HG02678 (cell line): ENCODE measurements around the gene A1BG.

Experiments used
- ATAC-seq: cut with Tn5 transposase; IDR thresholded peaks from one replicate; pipeline ENCODE4 v1.9.1; 2021; ENCODE audit warnings: mild to moderate bottlenecking, moderate library complexity; ENCODE audit not compliant: unreplicated experiment

Gene A1BG

DNA sequence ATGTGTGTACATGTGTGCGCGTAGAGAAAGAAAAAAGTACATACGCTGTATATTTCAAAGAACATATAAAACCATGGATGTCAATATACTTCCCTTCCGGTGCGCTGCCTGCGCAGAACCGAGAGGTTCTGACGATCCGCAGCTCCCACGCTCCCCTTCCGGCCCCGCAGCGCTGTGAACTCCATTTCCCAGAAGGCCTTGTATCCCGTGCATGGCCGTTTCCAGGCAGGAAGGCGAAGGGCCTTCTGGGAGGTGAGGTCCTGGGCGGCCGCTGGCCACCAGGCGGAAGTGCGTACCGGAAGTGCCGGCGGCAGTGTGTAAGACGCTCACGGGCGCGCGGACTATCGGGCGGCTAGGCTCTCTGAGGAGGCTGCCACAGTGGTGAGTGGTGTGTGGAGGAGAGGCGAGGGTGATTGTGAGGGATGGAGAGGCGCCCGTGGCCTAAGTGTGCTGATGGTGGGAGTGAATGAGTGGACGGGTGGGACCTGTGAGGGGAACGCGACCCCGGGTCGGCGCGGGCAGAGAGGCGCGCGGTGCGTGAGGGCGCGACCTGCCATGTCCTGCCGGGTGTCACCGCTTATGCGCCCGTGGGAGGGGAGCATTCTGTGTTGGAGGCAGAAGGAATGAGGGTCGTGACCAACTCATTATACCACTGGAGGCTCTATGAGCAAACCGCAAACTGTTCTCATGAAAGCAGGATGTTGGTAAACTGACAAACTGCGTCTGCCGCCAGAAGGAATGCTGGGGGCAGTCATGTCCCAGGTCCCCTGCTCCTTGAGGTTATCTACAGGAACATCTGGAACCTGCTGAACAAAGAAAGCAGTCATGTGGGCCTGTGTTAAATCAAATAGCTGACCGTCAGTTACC is 48.0 kb downstream of the A1BG start, which contains the start of gene ERVK3-1:
TSS of gene ERVK3-1 (plus strand) at position 313 of the 867 bp plus-strand sequence. CDS start 6,792 bp downstream, outside the sequence.
- ATAC-seq, result peak; percentile 98

DNA sequence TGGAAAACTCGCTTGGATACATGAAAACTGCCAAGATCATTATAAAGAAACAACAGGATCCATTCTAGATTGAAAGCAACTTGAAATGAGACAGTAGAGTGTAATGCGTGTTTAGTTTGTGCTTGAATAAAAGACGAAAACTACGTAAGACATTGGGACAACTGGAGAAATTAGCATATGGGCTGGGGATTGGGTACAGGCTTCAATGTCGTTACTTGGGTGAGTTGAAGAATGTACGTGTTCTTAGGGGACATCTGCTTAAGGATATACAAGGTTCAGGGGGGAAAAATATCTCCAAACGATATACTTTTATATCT is 48.6 kb downstream of the A1BG start:
- no peak for ATAC-seq

DNA sequence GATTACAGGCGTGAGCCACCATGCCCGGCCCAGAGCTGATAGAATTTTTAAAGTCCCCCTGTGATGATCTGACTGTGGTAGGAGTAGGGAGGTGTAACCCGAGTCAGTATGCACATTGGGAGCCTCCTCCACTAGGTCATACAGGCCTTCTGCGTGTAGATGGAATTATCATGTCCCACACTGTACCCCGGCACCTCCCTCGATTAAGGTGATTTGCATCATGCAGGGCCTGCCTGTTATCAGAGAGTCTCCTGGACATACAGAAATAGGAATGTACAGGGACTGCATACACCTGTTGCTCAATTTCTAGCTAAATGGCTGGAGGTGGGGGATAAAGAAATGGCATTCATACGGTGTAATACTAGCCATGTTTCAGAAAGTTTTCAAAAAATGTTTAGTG is 49.0 kb downstream of the A1BG start:
- ATAC-seq, result no peak

DNA sequence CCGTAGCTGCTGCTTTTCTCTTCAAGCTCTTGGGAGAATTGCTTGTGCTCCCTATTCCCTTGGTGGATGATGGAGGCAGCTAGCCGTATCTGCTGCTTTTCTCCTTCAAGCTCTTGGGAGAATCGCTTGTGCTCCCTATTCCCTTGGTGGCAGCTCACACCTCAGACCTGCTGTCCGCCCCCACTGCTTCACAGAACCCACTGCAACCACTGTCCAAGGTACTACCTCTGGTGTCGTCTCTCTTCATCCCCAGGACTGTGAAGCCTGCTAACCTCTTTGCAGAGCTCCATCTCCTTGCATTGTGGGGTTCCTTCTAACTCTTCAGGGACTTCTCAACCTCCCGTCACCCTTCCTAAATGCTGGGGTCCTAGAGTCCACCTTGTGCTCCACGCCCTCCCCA is 52.7 kb downstream of the A1BG start:
- no peak for ATAC-seq

DNA sequence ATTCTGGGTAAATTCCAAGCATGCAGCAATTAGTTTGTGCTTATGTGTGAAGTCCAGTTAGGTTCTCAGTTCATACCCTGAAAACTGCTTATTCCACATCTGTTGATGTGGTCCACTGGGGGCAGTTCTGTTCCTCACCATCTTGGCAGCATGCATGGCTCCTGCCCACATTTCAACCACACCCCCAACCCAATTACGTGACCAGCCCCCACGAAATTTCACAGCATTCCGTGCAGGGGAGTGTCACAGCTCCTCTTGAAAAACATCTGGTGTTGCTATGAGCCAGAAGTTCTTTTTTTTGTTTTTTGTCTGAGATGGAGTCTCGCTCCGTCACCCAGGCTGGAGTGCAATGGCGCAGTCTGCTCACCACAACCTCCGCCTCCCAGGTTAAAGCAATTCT is 57.2 kb downstream of the A1BG start:
- no peak for ATAC-seq
